H9 (cell line): Measurements from ENCODE around the gene APBA3. TPM values are rescaled to one million over a fixed set of nuclear protein-coding genes. Genes with fewer than 3 reads are reported as not detected.

Source experiments
- DNase-seq: peaks from one replicate; pipeline ENCODE4 v3.0.0-alpha.2; 2017
- H2AFZ ChIP-seq: one replicate; pipeline ENCODE4 v1.6.1; 2013; ENCODE audit warnings: mild to moderate bottlenecking, low read length, control low read depth, moderate library complexity
- H2AK5ac ChIP-seq: 2 replicates; pipeline ENCODE4 v1.6.1; 2013; ENCODE audit warnings: low read length, control low read depth, mixed read lengths; ENCODE audit not compliant: insufficient read length
- H2BK120ac ChIP-seq: one replicate; pipeline ENCODE4 v1.6.1; 2013; ENCODE audit warnings: low read depth, mild to moderate bottlenecking, low read length, control low read depth, inconsistent platforms; ENCODE audit not compliant: poor library complexity, severe bottlenecking
- H2BK12ac ChIP-seq: 2 replicates; pipeline ENCODE4 v1.6.1; 2013; ENCODE audit warnings: low read length, control low read depth, mixed read lengths, low read depth; ENCODE audit not compliant: insufficient read length
- H2BK15ac ChIP-seq: 2 replicates; pipeline ENCODE4 v1.6.1; 2013; ENCODE audit warnings: low read depth, low read length, control low read depth
- H2BK20ac ChIP-seq: one replicate; pipeline ENCODE4 v1.6.1; 2013; ENCODE audit warnings: low read depth, mild to moderate bottlenecking, low read length, control low read depth, inconsistent platforms; ENCODE audit not compliant: poor library complexity, severe bottlenecking
- H2BK5ac ChIP-seq: 2 replicates; pipeline ENCODE4 v1.6.1; 2013; ENCODE audit warnings: low read length, control low read depth, mixed read lengths; ENCODE audit not compliant: insufficient read length
- H3K14ac ChIP-seq: 2 replicates; pipeline ENCODE4 v1.6.1; 2013; ENCODE audit warnings: low read length, control low read depth; ENCODE audit not compliant: insufficient read depth
- H3K18ac ChIP-seq: 2 replicates; pipeline ENCODE4 v1.6.1; 2013; ENCODE audit warnings: low read depth, mild to moderate bottlenecking, mixed read lengths, low read length, control low read depth; ENCODE audit not compliant: insufficient read length
- H3K23ac ChIP-seq: 2 replicates; pipeline ENCODE4 v1.6.1; 2013; ENCODE audit warnings: low read length, control low read depth, mixed read lengths, low read depth; ENCODE audit not compliant: insufficient read length
- H3K23me2 ChIP-seq: 2 replicates; pipeline ENCODE4 v1.6.1; 2013; ENCODE audit warnings: low read depth, mild to moderate bottlenecking, mixed read lengths, low read length, control low read depth; ENCODE audit not compliant: insufficient read length, poor library complexity, severe bottlenecking
- H3K27ac ChIP-seq: 2 replicates; pipeline ENCODE4 v1.5.1; 2013; ENCODE audit warnings: low read length, control low read depth, mixed read lengths, low read depth; ENCODE audit not compliant: insufficient read length
- H3K27me3 ChIP-seq: 2 replicates; pipeline ENCODE4 v1.6.1; 2013; ENCODE audit warnings: low read length, control low read depth, inconsistent platforms; ENCODE audit not compliant: insufficient read depth
- H3K4ac ChIP-seq: 2 replicates; pipeline ENCODE4 v1.6.1; 2013; ENCODE audit warnings: low read depth, mild to moderate bottlenecking, control low read depth, inconsistent platforms, low read length, moderate library complexity
- H3K4me1 ChIP-seq: 2 replicates; pipeline ENCODE4 v1.6.1; 2013; ENCODE audit warnings: low read length, control low read depth, inconsistent platforms; ENCODE audit not compliant: insufficient read depth
- H3K4me2 ChIP-seq: 2 replicates; pipeline ENCODE4 v1.6.1; 2013; ENCODE audit warnings: low read length, control low read depth, mixed read lengths; ENCODE audit not compliant: insufficient read length, insufficient read depth
- H3K56ac ChIP-seq: 2 replicates; pipeline ENCODE4 v1.6.1; 2013; ENCODE audit warnings: low read depth, mild to moderate bottlenecking, mixed read lengths, low read length, control low read depth; ENCODE audit not compliant: insufficient read length
- H3K79me1 ChIP-seq: 2 replicates; pipeline ENCODE4 v1.6.1; 2013; ENCODE audit warnings: low read depth, mild to moderate bottlenecking, moderate library complexity, low read length, control low read depth, inconsistent platforms; ENCODE audit not compliant: insufficient read depth, poor library complexity, severe bottlenecking
- H3K79me2 ChIP-seq: 2 replicates; pipeline ENCODE4 v1.6.1; 2013; ENCODE audit warnings: low read length, control low read depth, inconsistent platforms; ENCODE audit not compliant: insufficient read depth
- H3K9ac ChIP-seq: 2 replicates; pipeline ENCODE4 v1.6.1; 2013; ENCODE audit warnings: low read length, control low read depth, mixed read lengths; ENCODE audit not compliant: insufficient read length; ENCODE audit errors: extremely low read depth
- H3K9me3 ChIP-seq: one replicate; pipeline ENCODE4 v1.6.1; 2013; ENCODE audit warnings: low read depth, low read length, inconsistent platforms; ENCODE audit not compliant: control insufficient read depth
- H3T11ph ChIP-seq: one replicate; pipeline ENCODE4 v1.6.1; 2013; ENCODE audit warnings: mild to moderate bottlenecking, low read length, control low read depth, inconsistent platforms
- H4K20me1 ChIP-seq: one replicate; pipeline ENCODE4 v1.6.1; 2013; ENCODE audit not compliant: control insufficient read depth, insufficient read length, insufficient read depth
- H4K5ac ChIP-seq: 2 replicates; pipeline ENCODE4 v1.6.1; 2013; ENCODE audit warnings: low read depth, mild to moderate bottlenecking, mixed read lengths, low read length, control low read depth; ENCODE audit not compliant: insufficient read length
- H4K8ac ChIP-seq: replicated peaks from 2 replicates; pipeline ENCODE4 v1.6.1; 2013; ENCODE audit warnings: low read length, control low read depth, mixed read lengths, low read depth; ENCODE audit not compliant: insufficient read length
- H4K91ac ChIP-seq: 2 replicates; pipeline ENCODE4 v1.6.1; 2013; ENCODE audit warnings: low read depth, mild to moderate bottlenecking, moderate library complexity, mixed read lengths, low read length, control low read depth; ENCODE audit not compliant: insufficient read length
- H3K27ac Mint-ChIP-seq, 3 experiments: 2 replicates in 2 of 3; 3 replicates in 1 of 3; pipeline ENCODE4 v1.8.0; 2020 to 2021; ENCODE audit warnings: mixed read lengths in 3 of 3, mild to moderate bottlenecking in 1 of 3, moderate library complexity in 1 of 3
- H3K27me3 Mint-ChIP-seq: 2 replicates; pipeline ENCODE4 v1.8.0; 2021; ENCODE audit warnings: low read depth, mild to moderate bottlenecking, moderate library complexity, mixed read lengths
- H3K36me3 Mint-ChIP-seq, 3 experiments: 2 replicates in 2 of 3; 3 replicates in 1 of 3; pipeline ENCODE4 v1.8.0; 2020 to 2021; ENCODE audit warnings: low read depth in 3 of 3, mixed read lengths in 3 of 3; ENCODE audit not compliant: insufficient read depth in 1 of 3
- H3K4me1 Mint-ChIP-seq, 2 experiments: 2 replicates each; pipeline ENCODE4 v1.8.0; 2020; ENCODE audit warnings: mixed read lengths in 2 of 2
- H3K4me3 Mint-ChIP-seq, 2 experiments: 2 replicates in 1 of 2; 3 replicates in 1 of 2; pipeline ENCODE4 v1.8.0; 2020 to 2021; ENCODE audit warnings: mild to moderate bottlenecking in 2 of 2, mixed read lengths in 2 of 2, moderate library complexity in 1 of 2
- H3K9me3 Mint-ChIP-seq, 2 experiments: 2 replicates in 1 of 2; 3 replicates in 1 of 2; pipeline ENCODE4 v1.8.0; 2020; ENCODE audit warnings: mild to moderate bottlenecking in 2 of 2, mixed read lengths in 2 of 2, moderate library complexity in 1 of 2
- CTCF ChIP-seq: fragments of 200-600 bp; sonication (generic); conservative IDR thresholded peaks from 3 replicates; pipeline ENCODE4 v1.8.0; 2021; ENCODE audit warnings: antibody characterized with exemption, mild to moderate bottlenecking
- WGBS: extraction: QIAGEN DNeasy Blood & Tissue Kit; methylation state at CpG from one replicate; pipeline ENCODE4 v1.1.7; 2013; ENCODE audit warnings: missing lambda C conversion rate, low lambda C conversion rate, mixed read lengths; ENCODE audit not compliant: insufficient read length; ENCODE audit errors: extremely low coverage; 5-methylcytosine and 5-hydroxymethylcytosine counted together
- total RNA-seq: library from RNA; stranded (reverse); gene quantifications from 2 replicates; pipeline ENCODE4 v1.2.1, GENCODE V29; 2021

Gene APBA3
- total RNA-seq, 1 experiment from 2014 or later, result 21.8 TPM

DNA sequence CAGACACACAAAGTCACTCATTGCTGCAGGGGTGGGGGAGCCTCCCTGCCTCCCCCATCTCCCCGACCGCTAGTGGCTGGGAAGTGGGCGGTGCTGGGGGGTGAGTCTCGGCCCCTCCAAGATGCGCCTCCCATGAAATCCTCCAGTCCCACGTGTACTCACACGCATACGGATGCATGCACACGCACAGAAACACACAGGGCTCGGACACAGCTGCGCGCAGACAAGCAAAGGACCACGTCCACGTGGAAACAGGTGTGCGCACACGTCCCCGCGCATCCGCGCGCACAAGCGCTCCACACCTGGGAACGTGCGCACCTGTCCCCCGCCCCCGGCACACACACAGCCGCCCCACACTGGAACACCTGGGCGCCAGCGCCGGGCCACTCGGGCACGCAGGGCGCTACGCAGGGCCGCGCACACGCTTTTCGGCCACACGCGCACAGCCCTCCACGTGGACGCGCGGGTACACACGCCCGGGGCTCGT lies 24.0 kb upstream of the APBA3 start:
- Histone ChIP-seq H3K79me2 (no peaks in the 10 kb centered on the region), H3K23ac (no peak overlapping the region), H2BK20ac (no peak overlapping the region), H2BK15ac (no peak overlapping the region), H3K4ac (no peak overlapping the region), H3K4me2 (peak overlapping the region; percentile 54), H3K4me1 (no peaks in the 10 kb centered on the region), H3K9me3 (peaks cover 19% of the 10 kb centered on the region), H2BK120ac (no peak overlapping the region), H3K79me1 (no peaks in the 10 kb centered on the region), H2BK5ac (no peak overlapping the region), H3K27ac (no peak overlapping the region), H2AK5ac (no peak overlapping the region), H4K91ac (no peak overlapping the region), H3T11ph (no peak overlapping the region), H3K27me3 (peaks cover 2% of the 10 kb centered on the region; the same call in 1 of the 2 replicates), H3K18ac (no peak overlapping the region), H2AFZ (no peak overlapping the region), H4K20me1 (no peaks in the 10 kb centered on the region), H3K14ac (no peak overlapping the region), H4K5ac (no peak overlapping the region), H2BK12ac (no peak overlapping the region), H4K8ac (no peak overlapping the region), H3K56ac (no peak overlapping the region), H3K23me2 (no peaks in the 10 kb centered on the region), H3K9ac (no peak overlapping the region)
- Mint-ChIP-seq H3K27me3 (peaks cover 69% of the 10 kb centered on the region), H3K4me1 (peaks cover 5 to 8% of the 10 kb centered on the region in 2 experiments), H3K36me3 (peaks cover 21 to 24% (median 21%) of the 10 kb centered on the region in 3 experiments), H3K9me3 (peaks cover 21 to 23% of the 10 kb centered on the region in 2 experiments), H3K4me3 (peak overlapping the region; percentile 64 to 83), H3K27ac (no peak overlapping the region)
- no peak for DNase-seq
- TF ChIP-seq CTCF, result no peak
- WGBS, result no CpG with 5 or more reads among the region's 47 CpGs
